CD4-positive, alpha-beta T cell (primary cell): ENCODE data around the gene JAK1. TPM values are rescaled to one million over a fixed set of nuclear protein-coding genes. Genes with fewer than 3 reads are reported as not detected.
"Not testable (repeated sequence)": the region's sequence is repeated elsewhere in the genome, so short reads cannot be mapped to it uniquely, and the experiment has no call there.

Source experiments
- ATAC-seq: fragments of 200-7000 bp; cut with Tn5 transposase; one replicate; pipeline ENCODE4 v1.10.0; 2022; ENCODE audit warnings: mild to moderate bottlenecking; ENCODE audit not compliant: poor library complexity
- CTCF ChIA-PET: fragments of 350-600 bp; sonication (Branson Sonifier 250); formaldehyde crosslinking; loops from one replicate; lab custom pipeline; 2021; ENCODE audit warnings: antibody characterized with exemption, inconsistent platforms; lab: Charles Lee
- POLR2A ChIA-PET: fragments of 350-600 bp; sonication (Branson Sonifier 250); formaldehyde crosslinking; loops from one replicate; lab custom pipeline; 2021; ENCODE audit warnings: antibody characterized with exemption, inconsistent platforms; lab: Charles Lee
- DNase-seq, 14 experiments: peaks; one replicate each; pipeline ENCODE4 v3.0.0-alpha.2; 2013 to 2020; ENCODE audit warnings: mixed read lengths in 2 of 14
- H3K27ac ChIP-seq, 2 donors: one replicate each; pipeline versions ENCODE4 v1.5.1 to v1.7.0; 2013; ENCODE audit warnings: low read length in 2 of 2, low read depth in 1 of 2, mild to moderate bottlenecking in 1 of 2
- H3K27me3 ChIP-seq, 2 experiments: 1 replicate in 1 of 2; 2 replicates in 1 of 2; pipeline versions ENCODE4 v1.6.1 to v1.7.0; 2013; ENCODE audit warnings: low read length in 2 of 2, control low read depth in 1 of 2, mild to moderate bottlenecking in 1 of 2, moderate library complexity in 1 of 2; ENCODE audit not compliant: insufficient read depth in 2 of 2, control insufficient read depth in 1 of 2
- H3K36me3 ChIP-seq: one replicate; pipeline ENCODE4 v1.6.1; 2013; ENCODE audit warnings: low read length, control low read depth; ENCODE audit not compliant: insufficient read depth
- H3K4me1 ChIP-seq: one replicate; pipeline ENCODE4 v1.6.1; 2013; ENCODE audit warnings: low read length, control low read depth; ENCODE audit not compliant: insufficient read depth
- H3K4me3 ChIP-seq: one replicate; pipeline ENCODE4 v1.5.1; 2013; ENCODE audit warnings: mild to moderate bottlenecking, low read length, moderate library complexity
- H3K9me3 ChIP-seq, 2 experiments: 1 replicate in 1 of 2; 2 replicates in 1 of 2; pipeline versions ENCODE4 v1.6.1 to v1.7.0; 2013; ENCODE audit warnings: low read length in 2 of 2, mild to moderate bottlenecking in 2 of 2, control low read depth in 1 of 2, moderate library complexity in 1 of 2; ENCODE audit not compliant: control insufficient read depth in 1 of 2, insufficient read depth in 1 of 2
- H3K27ac Mint-ChIP-seq: one replicate; pipeline ENCODE4 v1.8.0; 2020; ENCODE audit warnings: mixed read lengths
- H3K27me3 Mint-ChIP-seq: one replicate; pipeline ENCODE4 v1.8.0; 2021; ENCODE audit warnings: mixed read lengths
- H3K36me3 Mint-ChIP-seq: one replicate; pipeline ENCODE4 v1.8.0; 2021; ENCODE audit warnings: low read depth, mixed read lengths
- H3K4me1 Mint-ChIP-seq: one replicate; pipeline ENCODE4 v1.8.0; 2021; ENCODE audit warnings: low read depth, mixed read lengths
- H3K4me3 Mint-ChIP-seq: one replicate; pipeline ENCODE4 v1.8.0; 2020; ENCODE audit warnings: mild to moderate bottlenecking, mixed read lengths
- H3K9me3 Mint-ChIP-seq: one replicate; pipeline ENCODE4 v1.8.0; 2020; ENCODE audit warnings: mixed read lengths
- CTCF ChIP-seq: fragments of 200-600 bp; IDR thresholded peaks from one replicate; pipeline ENCODE4 v1.8.0; 2022; ENCODE audit warnings: antibody characterized with exemption, mild to moderate bottlenecking
- intact Hi-C, 2 experiments: fragments of 100-400 bp; cut with DNase I in 1 of 2; cut with micrococcal nuclease in 1 of 2; formaldehyde crosslinking; loops; one replicate each; pipeline versions ENCODE4 v1.15.1 to v1.9.0; 2023 to 2025; cut with DNase I, micrococcal nuclease
- total RNA-seq, 174 experiments: library from RNA in 2 of 174; stranded (reverse) in 2 of 174; gene quantifications; one replicate each; pipeline ENCODE4 v1.2.3 and lab custom pipeline; 2021 to 2026

Gene JAK1
- total RNA-seq, 2 experiments from 2014 or later = 240 to 252 TPM

DNA sequence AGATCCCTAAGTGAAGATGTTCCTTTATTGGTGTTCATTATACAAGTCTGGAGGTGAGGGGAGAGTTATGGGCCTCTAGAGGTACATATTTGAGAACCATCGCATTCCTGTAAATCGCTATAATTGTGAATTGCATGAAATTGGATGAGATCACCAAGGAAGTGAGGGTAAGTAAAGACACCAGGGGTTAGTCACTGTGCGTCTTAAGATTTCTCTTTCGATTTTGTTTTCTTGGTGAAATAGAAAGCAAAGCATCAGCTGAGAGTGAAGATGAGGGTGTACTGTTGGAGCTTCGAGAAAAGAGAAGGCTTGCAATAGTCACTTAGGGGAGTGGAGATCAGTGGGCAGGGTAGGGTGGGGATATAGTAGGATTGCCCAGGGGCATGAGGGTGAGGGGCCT is 139.4 kb downstream of the JAK1 start:
- TF ChIP-seq CTCF = no peak
- Histone ChIP-seq H3K4me1 (peaks cover 25% of the 10 kb centered on the region), H3K27ac (peak overlapping the region in 1 of 2 donors; percentile 8), H3K9me3 (no peaks in the 10 kb centered on the region), H3K4me3 (peak overlapping the region; percentile 11), H3K27me3 (no peaks in the 10 kb centered on the region), H3K36me3 (no peaks in the 10 kb centered on the region)
- Mint-ChIP-seq H3K4me1 (peaks cover 46% of the 10 kb centered on the region), H3K27me3 (no peaks in the 10 kb centered on the region), H3K27ac (peak overlapping the region; percentile 58), H3K4me3 (peak overlapping the region; percentile 55), H3K9me3 (no peaks in the 10 kb centered on the region), H3K36me3 (peaks cover 6% of the 10 kb centered on the region)
- ChIA-PET CTCF (interaction anchor here (0.6 to 1.0 kb wide), 2 partner anchors 143 to 249 kb away, joined by 3 read pairs; no protein-coding TSS in a partner anchor), POLR2A (interaction anchor here (1.0 to 1.3 kb wide), 3 partner anchors 15 to 81 kb away, joined by 3 read pairs; no protein-coding TSS in a partner anchor)
- ATAC-seq (peak; percentile 65), DNase-seq (peak in 3 of 14 experiments; percentile 49 to 77 (median 56))
- intact Hi-C loops = no loop called here

DNA sequence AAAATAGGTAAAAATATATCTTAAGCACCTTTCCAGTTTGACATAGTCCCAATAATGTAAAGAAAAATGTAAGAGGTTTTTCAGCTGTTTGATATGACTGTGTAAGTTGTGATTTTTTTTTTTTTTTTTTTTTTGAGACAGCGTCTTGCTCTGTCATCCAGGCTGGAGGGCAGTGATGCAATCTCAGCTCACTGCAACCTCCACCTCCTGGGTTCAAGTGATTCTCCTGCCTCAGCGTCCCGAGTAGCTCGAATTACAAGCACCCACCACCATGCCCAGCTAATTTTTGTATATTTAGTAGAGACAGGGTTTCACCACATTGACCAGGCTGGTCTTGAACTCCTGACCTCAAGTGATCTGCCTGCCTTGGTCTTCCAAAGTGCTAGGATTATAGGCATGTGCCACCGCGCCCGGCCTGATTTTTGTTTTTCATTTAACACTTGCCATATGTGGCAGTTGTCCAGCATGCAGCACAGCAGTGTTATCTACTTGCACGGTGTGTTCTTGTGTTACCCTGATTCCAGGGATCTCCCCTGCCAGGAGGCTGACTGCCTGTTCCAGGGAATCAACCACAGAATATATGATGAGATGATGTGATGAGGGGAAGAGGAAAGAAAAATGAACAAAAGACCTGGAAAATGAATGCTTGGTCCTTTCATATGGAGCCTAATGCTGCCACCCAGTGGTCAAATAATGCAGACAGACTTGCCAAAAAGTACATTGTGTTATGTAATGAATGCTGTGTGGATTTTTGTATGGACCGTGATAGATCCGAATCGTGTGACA is 142.5 kb downstream of the JAK1 start:
- peak; percentile 28 to 82 (median 50) for DNase-seq
- peak; percentile 82 for TF ChIP-seq CTCF
- Histone ChIP-seq H3K4me3 (no peak overlapping the region), H3K36me3 (no peaks in the 10 kb centered on the region), H3K4me1 (peaks cover 19% of the 10 kb centered on the region), H3K27ac (no peak overlapping the region), H3K9me3 (no peaks in the 10 kb centered on the region), H3K27me3 (no peaks in the 10 kb centered on the region)
- Mint-ChIP-seq H3K27ac (no peak overlapping the region), H3K4me3 (peak overlapping the region; percentile 3), H3K9me3 (no peaks in the 10 kb centered on the region), H3K27me3 (no peaks in the 10 kb centered on the region), H3K4me1 (peaks cover 28% of the 10 kb centered on the region), H3K36me3 (no peaks in the 10 kb centered on the region)
- ATAC-seq = peak; percentile 65
- ChIA-PET POLR2A (interaction anchor here (2.0 kb wide), 1 partner anchor 134 kb away, joined by 5 read pairs; no protein-coding TSS in a partner anchor), CTCF (interaction anchor here (0.7 to 1.6 kb wide), 7 partner anchors 10 to 864 kb away, joined by 3 to 6 read pairs (median 3); partner anchors contain the start of gene RAVER2)
- intact Hi-C loops = loop anchor here (1.0 to 5.0 kb wide), 6 partner anchors 79 to 555 kb away; partner anchors contain the start of genes CACHD1 (in 1 of the 2) and RAVER2 (in 1 of the 2)

- no peak overlapping the region for H3K27ac Mint-ChIP-seq
Observed at GRCh38 chr1:64822621-64823020, 143.7 kb downstream of the JAK1 start.

GRCh38 chr1:64820572-64820971 is 145.8 kb downstream of the JAK1 start:
- POLR2A ChIA-PET, H3K27me3 ChIP-seq, H3K4me1 ChIP-seq, H3K36me3 Mint-ChIP-seq, H3K27me3 Mint-ChIP-seq, H3K4me3 Mint-ChIP-seq, H3K9me3 Mint-ChIP-seq, H3K27ac ChIP-seq, H3K27ac Mint-ChIP-seq, ATAC-seq, H3K9me3 ChIP-seq, H3K4me1 Mint-ChIP-seq, H3K4me3 ChIP-seq, DNase-seq, CTCF ChIA-PET, H3K36me3 ChIP-seq: not testable (repeated sequence)
- intact Hi-C loops = loop anchor here in 1 of 2 experiments (5.0 kb wide), 1 partner anchor 348 kb away; the partner anchor contains the start of gene CACHD1

More at GRCh38 chr1:64822621-64823020, 143.7 kb downstream of the JAK1 start:
- CTCF ChIA-PET = no interaction called here
- Histone ChIP-seq H3K9me3 (no peaks in the 10 kb centered on the region), H3K27me3 (no peaks in the 10 kb centered on the region), H3K36me3 (no peaks in the 10 kb centered on the region), H3K4me3 (no peak overlapping the region), H3K27ac (no peak overlapping the region), H3K4me1 (peaks cover 11% of the 10 kb centered on the region)
- H3K27me3 Mint-ChIP-seq = no peaks in the 10 kb centered on the region
- H3K36me3 Mint-ChIP-seq = no peaks in the 10 kb centered on the region
- no peak overlapping the region for H3K4me3 Mint-ChIP-seq
- ATAC-seq (no peak), DNase-seq (no peak)
- no peak for TF ChIP-seq CTCF
- intact Hi-C loops = loop anchor here in 1 of 2 experiments (1.0 to 5.0 kb wide), 3 partner anchors 350 to 553 kb away; partner anchors contain the start of gene CACHD1
- no peaks in the 10 kb centered on the region for H3K9me3 Mint-ChIP-seq
- H3K4me1 Mint-ChIP-seq = peaks cover 15% of the 10 kb centered on the region
- POLR2A ChIA-PET = interaction anchor here (2.0 kb wide), 1 partner anchor 132 kb away, joined by 5 read pairs; no protein-coding TSS in a partner anchor

DNA sequence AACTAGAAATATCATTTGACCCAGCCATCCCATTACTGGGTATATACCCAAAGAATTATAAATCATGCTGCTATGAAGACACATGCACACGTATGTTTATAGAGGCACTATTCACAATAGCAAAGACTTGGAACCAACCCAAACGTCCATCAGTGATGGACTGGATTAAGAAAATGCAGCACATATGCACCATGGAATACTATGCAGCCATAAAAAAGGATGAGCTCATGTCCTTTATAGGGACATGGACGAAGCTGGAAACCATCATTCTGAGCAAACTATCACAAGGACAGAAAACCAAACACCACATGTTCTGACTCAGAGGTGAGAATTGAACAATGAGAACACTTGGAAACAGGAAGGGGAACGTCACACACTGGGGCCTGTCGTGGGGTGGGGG is 149.0 kb downstream of the JAK1 start:
- H3K4me1 ChIP-seq, H3K36me3 ChIP-seq, H3K4me3 Mint-ChIP-seq, H3K9me3 ChIP-seq, CTCF ChIA-PET, H3K4me3 ChIP-seq, intact Hi-C loops, H3K27ac ChIP-seq, H3K36me3 Mint-ChIP-seq, H3K27me3 ChIP-seq, H3K4me1 Mint-ChIP-seq, H3K27ac Mint-ChIP-seq, H3K27me3 Mint-ChIP-seq, H3K9me3 Mint-ChIP-seq, DNase-seq, POLR2A ChIA-PET, ATAC-seq: not testable (repeated sequence)
